BE2C (cell line): ENCODE measurements around the gene GCH1.

Experiments used
- DNase-seq: peaks from one replicate; pipeline ENCODE4 v3.0.0-alpha.2; 2020
- H3K27me3 ChIP-seq: fragments of 250-450 bp; sonication (Bioruptor Pico); 2 replicates; pipeline ENCODE4 v1.5.1; 2020; ENCODE audit warnings: mild to moderate bottlenecking
- H3K36me3 ChIP-seq: fragments of 250-450 bp; sonication (Bioruptor Pico); 2 replicates; pipeline ENCODE4 v1.5.1; 2020; ENCODE audit warnings: mild to moderate bottlenecking
- H3K4me1 ChIP-seq: fragments of 250-450 bp; sonication (Bioruptor Pico); 2 replicates; pipeline ENCODE4 v1.5.1; 2020
- H3K4me3 ChIP-seq: 2 replicates; pipeline ENCODE4 v1.5.1; 2011; ENCODE audit warnings: low read depth, low read length
- H3K9me3 ChIP-seq: fragments of 250-450 bp; sonication (Bioruptor Pico); 2 replicates; pipeline ENCODE4 v1.5.1; 2020
- TF ChIP-seq, protein P1 (sequence below): IDR thresholded peaks from 2 replicates; pipeline ENCODE4 v1.5.1; 2012; ENCODE audit warnings: mild to moderate bottlenecking, low read depth, low read length

The GCH1 gene

DNA sequence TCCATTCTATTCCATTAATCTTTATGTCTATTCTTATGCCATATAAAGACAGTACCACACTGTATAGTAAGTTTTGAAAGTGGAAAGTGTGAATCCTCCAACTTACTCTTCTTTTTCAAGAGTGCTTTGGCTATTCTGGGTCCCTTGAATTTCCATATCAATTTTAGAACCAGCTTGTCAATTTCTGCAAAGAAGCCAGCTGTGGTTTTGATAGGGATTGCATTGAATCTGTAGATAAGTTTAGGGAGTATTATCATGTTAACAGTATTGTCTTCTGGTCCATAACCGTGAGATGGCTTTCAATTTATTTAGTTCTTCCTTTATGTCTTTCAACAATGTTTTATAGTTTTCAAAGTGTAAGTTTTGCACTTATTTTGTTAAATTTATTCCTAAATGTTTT lies 34.2 kb upstream of the GCH1 start:
- no peaks in the 10 kb centered on the region for H3K4me1 ChIP-seq

DNA sequence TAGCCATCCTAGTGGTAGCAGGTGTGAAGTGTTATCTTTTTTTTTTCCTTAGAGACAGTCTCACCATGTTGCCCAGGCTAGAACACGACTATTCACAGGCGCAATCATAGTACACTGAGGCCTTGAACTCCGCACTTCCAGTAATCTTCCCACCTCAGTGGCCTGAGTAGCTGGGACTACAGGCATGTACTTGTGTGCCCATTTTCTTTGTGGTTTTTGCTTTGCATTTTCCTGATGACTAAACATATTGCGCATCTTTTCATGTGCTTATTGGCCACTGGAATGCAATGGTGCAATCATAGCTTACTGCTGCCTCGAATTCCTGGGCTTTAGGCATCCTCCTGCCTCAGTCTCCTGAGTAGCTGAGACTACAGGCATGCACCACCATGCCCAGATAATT lies 33.3 kb upstream of the GCH1 start:
- Histone ChIP-seq H3K4me3 (no peak overlapping the region), H3K9me3 (no peaks in the 10 kb centered on the region), H3K4me1 (peaks cover 5% of the 10 kb centered on the region), H3K27me3 (no peaks in the 10 kb centered on the region), H3K36me3 (peaks cover 14% of the 10 kb centered on the region)
- DNase-seq = no peak
- TF ChIP-seq, protein P1, sequence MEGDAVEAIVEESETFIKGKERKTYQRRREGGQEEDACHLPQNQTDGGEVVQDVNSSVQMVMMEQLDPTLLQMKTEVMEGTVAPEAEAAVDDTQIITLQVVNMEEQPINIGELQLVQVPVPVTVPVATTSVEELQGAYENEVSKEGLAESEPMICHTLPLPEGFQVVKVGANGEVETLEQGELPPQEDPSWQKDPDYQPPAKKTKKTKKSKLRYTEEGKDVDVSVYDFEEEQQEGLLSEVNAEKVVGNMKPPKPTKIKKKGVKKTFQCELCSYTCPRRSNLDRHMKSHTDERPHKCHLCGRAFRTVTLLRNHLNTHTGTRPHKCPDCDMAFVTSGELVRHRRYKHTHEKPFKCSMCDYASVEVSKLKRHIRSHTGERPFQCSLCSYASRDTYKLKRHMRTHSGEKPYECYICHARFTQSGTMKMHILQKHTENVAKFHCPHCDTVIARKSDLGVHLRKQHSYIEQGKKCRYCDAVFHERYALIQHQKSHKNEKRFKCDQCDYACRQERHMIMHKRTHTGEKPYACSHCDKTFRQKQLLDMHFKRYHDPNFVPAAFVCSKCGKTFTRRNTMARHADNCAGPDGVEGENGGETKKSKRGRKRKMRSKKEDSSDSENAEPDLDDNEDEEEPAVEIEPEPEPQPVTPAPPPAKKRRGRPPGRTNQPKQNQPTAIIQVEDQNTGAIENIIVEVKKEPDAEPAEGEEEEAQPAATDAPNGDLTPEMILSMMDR = no peak

More for the DNA sequence above, 34.2 kb upstream of the GCH1 start:
- H3K36me3 ChIP-seq = peaks cover 14% of the 10 kb centered on the region
- H3K27me3 ChIP-seq = no peaks in the 10 kb centered on the region
- DNase-seq = no peak
- TF ChIP-seq, protein P1 = no peak
- no peaks in the 10 kb centered on the region for H3K9me3 ChIP-seq
- no peak overlapping the region for H3K4me3 ChIP-seq

DNA sequence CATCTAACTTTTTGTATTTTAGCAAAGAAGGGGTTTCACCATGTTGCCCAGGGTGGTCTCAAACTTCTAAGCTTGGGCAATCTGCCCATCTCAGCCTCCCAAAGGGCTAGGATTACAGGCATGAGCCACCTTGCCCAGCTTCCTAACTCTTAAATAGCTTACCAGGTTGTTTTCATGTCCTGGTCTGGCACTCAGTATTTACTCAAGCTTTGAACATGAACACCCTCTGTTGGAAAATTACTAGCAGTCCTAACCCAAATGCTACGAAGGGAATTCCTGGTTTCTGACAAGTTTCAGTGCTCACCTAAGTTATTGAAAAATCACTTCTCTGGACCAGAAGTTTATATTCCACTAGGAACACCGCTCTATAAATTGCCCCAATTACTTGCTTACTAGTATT lies 32.5 kb upstream of the GCH1 start:
- H3K4me1 ChIP-seq = peaks cover 5% of the 10 kb centered on the region
- no peaks in the 10 kb centered on the region for H3K27me3 ChIP-seq
- no peak overlapping the region for H3K4me3 ChIP-seq
- H3K9me3 ChIP-seq = no peaks in the 10 kb centered on the region
- peaks cover 7% of the 10 kb centered on the region for H3K36me3 ChIP-seq
- DNase-seq = no peak
- TF ChIP-seq, protein P1 = no peak

DNA sequence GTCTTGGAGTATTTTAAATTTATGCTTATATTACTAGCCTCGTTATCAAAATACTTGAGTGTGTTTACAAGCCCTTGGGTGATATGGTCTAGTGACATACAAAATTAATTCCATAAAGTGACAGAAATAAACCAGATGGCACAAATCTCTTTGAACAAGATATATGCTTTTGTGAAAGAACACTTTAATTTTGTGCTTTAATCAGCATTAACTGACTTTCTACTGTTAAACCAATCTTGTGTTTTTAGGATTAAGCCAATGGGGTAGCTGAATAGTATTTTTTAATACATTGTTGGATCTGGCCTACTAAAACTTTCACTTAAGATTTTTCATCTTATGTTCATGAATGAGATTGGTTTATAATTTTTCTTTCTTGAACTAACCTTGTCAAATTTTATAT lies 30.4 kb upstream of the GCH1 start:
- peaks cover 4% of the 10 kb centered on the region; the same call in 1 of the 2 replicates for H3K36me3 ChIP-seq
- H3K9me3 ChIP-seq = no peaks in the 10 kb centered on the region
- TF ChIP-seq, protein P1 = no peak
- peaks cover 5% of the 10 kb centered on the region for H3K4me1 ChIP-seq
- no peaks in the 10 kb centered on the region for H3K27me3 ChIP-seq
- no peak overlapping the region for H3K4me3 ChIP-seq
- no peak for DNase-seq

DNA sequence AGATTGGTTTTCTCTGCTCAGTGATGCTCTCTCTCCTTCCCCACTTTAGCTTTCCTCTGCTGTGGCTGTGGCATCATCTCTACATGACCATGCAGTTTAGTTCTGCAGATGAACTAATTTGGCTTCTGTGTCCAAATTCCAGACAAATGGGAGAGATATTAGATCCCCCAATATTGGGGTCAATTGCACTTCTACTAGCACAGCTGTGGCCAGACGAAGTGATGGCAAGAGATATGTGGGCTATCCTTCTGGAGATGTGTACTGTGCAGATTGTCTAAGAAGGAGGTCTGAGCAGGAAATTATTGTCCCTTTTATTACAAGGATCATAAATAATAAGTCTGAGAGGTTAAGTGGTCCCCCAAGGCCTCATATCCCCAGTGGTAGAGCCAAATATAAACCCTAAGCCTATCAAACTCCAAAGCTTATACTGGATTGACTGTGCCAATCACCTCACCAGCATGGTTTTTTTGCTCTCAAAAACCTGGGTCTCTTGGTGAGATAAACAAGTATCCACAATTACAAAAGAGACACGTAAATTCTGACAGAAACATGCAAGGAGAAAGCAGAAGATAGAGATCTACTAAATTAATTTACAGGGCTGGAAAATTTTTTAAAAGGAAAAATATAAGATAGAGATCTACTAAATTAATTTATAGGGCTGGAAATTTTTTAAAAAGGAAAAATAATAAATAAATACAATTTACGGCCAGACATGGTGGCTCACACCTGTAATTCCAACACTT lies 29.1 kb upstream of the GCH1 start:
- DNase-seq = peak; percentile 15
- Histone ChIP-seq H3K36me3 (peaks cover 4% of the 10 kb centered on the region; the same call in 1 of the 2 replicates), H3K9me3 (no peaks in the 10 kb centered on the region), H3K4me1 (peaks cover 5% of the 10 kb centered on the region), H3K4me3 (no peak overlapping the region), H3K27me3 (no peaks in the 10 kb centered on the region)
- TF ChIP-seq, protein P1 = no peak

DNA sequence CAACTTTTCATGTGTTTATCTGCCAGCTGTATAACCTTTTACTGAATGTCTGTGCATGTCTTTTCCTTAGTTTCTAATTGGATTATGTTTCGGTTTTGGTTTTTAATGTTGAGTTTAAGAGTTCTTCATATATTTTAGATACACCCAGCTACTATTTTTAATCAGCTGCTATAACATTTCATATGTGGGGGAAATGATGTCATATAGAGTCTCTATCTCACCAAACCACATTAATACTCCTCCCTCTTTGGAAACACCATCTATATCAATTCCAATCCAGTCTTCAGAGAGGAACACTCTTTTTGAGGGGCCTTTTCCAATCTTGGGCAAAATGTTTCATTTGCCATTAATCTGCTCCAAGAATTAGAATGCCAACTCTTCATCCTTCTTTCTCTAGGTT lies 28.5 kb upstream of the GCH1 start:
- DNase-seq = no peak
- H3K4me1 ChIP-seq = peaks cover 5% of the 10 kb centered on the region
- no peaks in the 10 kb centered on the region for H3K36me3 ChIP-seq
- no peaks in the 10 kb centered on the region for H3K27me3 ChIP-seq
- H3K9me3 ChIP-seq = no peaks in the 10 kb centered on the region
- TF ChIP-seq, protein P1 = no peak
- no peak overlapping the region for H3K4me3 ChIP-seq
